RWPE2 (cell line): ENCODE data around the gene PAWR.

Experiments used
- ATAC-seq: fragments of 200-7000 bp; cut with Tn5 transposase; 3 replicates; pipeline ENCODE4 v1.9.1; 2021; ENCODE audit warnings: low read depth
- DNase-seq: peaks from one replicate; pipeline ENCODE4 v3.0.0-alpha.2; 2020; ENCODE audit warnings: low spot score
- H3K27ac ChIP-seq: fragments of 450-650 bp; 2 replicates; pipeline ENCODE4 v1.5.1; 2017; ENCODE audit warnings: mild to moderate bottlenecking; ENCODE audit not compliant: poor library complexity, severe bottlenecking
- H3K27me3 ChIP-seq: fragments of 250-450 bp; sonication (Bioruptor Pico); 2 replicates; pipeline ENCODE4 v1.5.1; 2021; ENCODE audit warnings: mild to moderate bottlenecking, moderate library complexity; ENCODE audit not compliant: insufficient read depth, poor library complexity, severe bottlenecking
- H3K36me3 ChIP-seq: fragments of 250-450 bp; sonication (Bioruptor Pico); 2 replicates; pipeline ENCODE4 v1.5.1; 2020; ENCODE audit warnings: low read depth, mild to moderate bottlenecking, moderate library complexity
- H3K4me1 ChIP-seq: fragments of 250-450 bp; sonication (Bioruptor Pico); 2 replicates; pipeline ENCODE4 v1.5.1; 2021; ENCODE audit warnings: mild to moderate bottlenecking, moderate library complexity; ENCODE audit not compliant: insufficient read depth, poor library complexity, severe bottlenecking
- H3K4me3 ChIP-seq: fragments of 250-450 bp; sonication (Bioruptor Pico); 2 replicates; pipeline ENCODE4 v1.5.1; 2021; ENCODE audit warnings: mild to moderate bottlenecking, moderate library complexity; ENCODE audit not compliant: severe bottlenecking
- H3K9me3 ChIP-seq: fragments of 250-450 bp; sonication (Bioruptor Pico); 2 replicates; pipeline ENCODE4 v1.5.1; 2021; ENCODE audit warnings: mild to moderate bottlenecking, moderate library complexity; ENCODE audit not compliant: severe bottlenecking
- CTCF ChIP-seq: fragments of 450-650 bp; IDR thresholded peaks from one replicate; pipeline ENCODE4 v1.5.1; 2017; ENCODE audit warnings: mild to moderate bottlenecking, moderate library complexity; ENCODE audit not compliant: poor library complexity, severe bottlenecking

The PAWR gene

GRCh38 chr12:79706156-79706555, 15.4 kb upstream of the PAWR start:
- no peak for TF ChIP-seq CTCF
- H3K36me3 ChIP-seq, result no peaks in the 10 kb centered on the region
- H3K27me3 ChIP-seq, result no peaks in the 10 kb centered on the region
- DNase-seq (no peak), ATAC-seq (peak; percentile 91)
- peaks cover 14% of the 10 kb centered on the region for H3K4me1 ChIP-seq
- no peaks in the 10 kb centered on the region for H3K9me3 ChIP-seq
- H3K27ac ChIP-seq, result peak overlapping the region; percentile 55
- H3K4me3 ChIP-seq, result no peak overlapping the region

DNA sequence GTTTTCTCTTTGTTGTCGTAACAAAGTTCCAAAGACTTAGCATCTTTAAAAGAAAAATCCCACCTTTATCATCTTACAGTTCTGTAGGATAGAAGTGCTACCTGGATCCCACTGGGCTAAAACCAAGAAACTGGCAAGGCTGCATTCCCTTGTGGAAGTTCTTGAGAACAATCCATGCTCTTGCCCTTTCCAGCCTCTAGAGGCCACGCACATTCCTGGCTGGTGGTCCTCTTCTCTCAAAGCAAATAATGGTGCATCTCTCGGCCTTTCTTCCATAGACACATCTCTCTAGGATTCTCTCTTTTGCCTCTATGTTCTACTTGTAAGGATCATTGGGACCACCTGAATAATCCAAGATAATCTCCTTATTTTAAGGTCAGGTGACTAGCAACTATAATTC, 8.2 kb upstream of the PAWR start:
- Histone ChIP-seq H3K27ac (no peak overlapping the region), H3K9me3 (no peaks in the 10 kb centered on the region), H3K36me3 (no peaks in the 10 kb centered on the region), H3K27me3 (no peaks in the 10 kb centered on the region), H3K4me1 (peaks cover under 1% of the 10 kb centered on the region), H3K4me3 (no peak overlapping the region)
- no peak for TF ChIP-seq CTCF
- DNase-seq (no peak), ATAC-seq (no peak)

DNA sequence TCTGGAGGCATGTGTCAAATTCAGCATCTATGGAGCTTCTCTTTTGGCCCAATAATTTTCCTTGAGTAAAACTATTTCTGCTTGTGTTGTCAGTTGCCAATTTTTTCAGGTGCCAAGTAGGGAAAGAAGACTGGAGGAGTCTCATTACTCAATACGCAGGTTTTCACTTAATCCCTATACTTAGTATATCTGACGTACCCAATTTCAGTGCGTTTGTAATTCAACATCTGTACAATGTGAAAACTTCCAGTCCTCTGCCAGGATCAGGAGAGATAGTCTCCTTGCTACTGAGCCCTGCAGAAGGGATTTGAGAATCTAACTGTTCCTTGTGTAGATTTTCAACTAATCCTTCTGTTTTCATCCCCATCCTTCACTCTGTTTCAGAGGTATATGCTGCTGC, 5.7 kb upstream of the PAWR start:
- no peaks in the 10 kb centered on the region for H3K36me3 ChIP-seq
- no peak overlapping the region for H3K27ac ChIP-seq
- DNase-seq (no peak), ATAC-seq (no peak)
- TF ChIP-seq CTCF, result no peak
- no peak overlapping the region for H3K4me3 ChIP-seq
- H3K9me3 ChIP-seq, result no peaks in the 10 kb centered on the region
- peaks cover 19% of the 10 kb centered on the region for H3K4me1 ChIP-seq
- no peaks in the 10 kb centered on the region for H3K27me3 ChIP-seq

- Histone ChIP-seq H3K4me3 (no peak overlapping the region), H3K4me1 (peaks cover 19% of the 10 kb centered on the region), H3K36me3 (peaks cover 7% of the 10 kb centered on the region; the same call in 1 of the 2 replicates), H3K27ac (peak overlapping the region; percentile 97), H3K27me3 (no peaks in the 10 kb centered on the region), H3K9me3 (no peaks in the 10 kb centered on the region)
- ATAC-seq, result no peak
- no peak for DNase-seq
- TF ChIP-seq CTCF, result no peak
Measured at GRCh38 chr12:79692860-79693577, 2.3 kb upstream of the PAWR start.
